B cell (primary cell): Measurements from ENCODE around the gene SAXO1. TPM values are rescaled to one million over a fixed set of nuclear protein-coding genes. Genes with fewer than 3 reads are reported as not detected.

Experiments used
- ATAC-seq: fragments of 200-7000 bp; cut with Tn5 transposase; one replicate; pipeline ENCODE4 v1.10.0; 2021; ENCODE audit warnings: low read depth, mild to moderate bottlenecking, moderate number of reproducible peaks, moderate library complexity
- CTCF ChIA-PET: fragments of 350-600 bp; sonication (Branson Sonifier 250); formaldehyde crosslinking; loops from one replicate; lab custom pipeline; 2021; ENCODE audit warnings: antibody characterized with exemption, inconsistent platforms; lab: Charles Lee
- POLR2A ChIA-PET: fragments of 350-600 bp; sonication (Branson Sonifier 250); formaldehyde crosslinking; loops from one replicate; lab custom pipeline; 2021; ENCODE audit warnings: antibody characterized with exemption; lab: Charles Lee
- DNase-seq: peaks from one replicate; pipeline ENCODE4 v3.0.0; 2013
- H2AFZ ChIP-seq: 2 replicates; pipeline ENCODE4 v1.6.1; 2012; ENCODE audit warnings: mild to moderate bottlenecking, low read depth, low read length; ENCODE audit not compliant: insufficient read depth, poor library complexity, severe bottlenecking
- H3K27ac ChIP-seq, 2 donors: 1 replicate in 1 of 2; 2 replicates in 1 of 2; pipeline ENCODE4 v1.5.1; 2012 to 2013; ENCODE audit warnings: low read length in 2 of 2, mild to moderate bottlenecking in 2 of 2, moderate library complexity in 1 of 2
- H3K27me3 ChIP-seq, 4 experiments: fragments of 200-600 bp in 1 of 4; sonication (generic) in 1 of 4; replicated peaks in 1 of 4; 1 replicate in 2 of 4; 2 replicates in 2 of 4; pipeline versions ENCODE4 v1.6.1 to v1.7.0; 2013 to 2016; ENCODE audit warnings: low read length in 3 of 4, mild to moderate bottlenecking in 2 of 4, mixed read lengths in 1 of 4, moderate library complexity in 1 of 4; ENCODE audit not compliant: insufficient read depth in 4 of 4, control insufficient read depth in 3 of 4; ENCODE audit errors: control extremely low read depth in 1 of 4
- H3K36me3 ChIP-seq, 2 experiments: replicated peaks in 1 of 2; 1 replicate in 1 of 2; 2 replicates in 1 of 2; pipeline versions ENCODE4 v1.6.1 to v1.7.1; 2013; ENCODE audit warnings: low read length in 1 of 2; ENCODE audit not compliant: insufficient read depth in 2 of 2, control insufficient read depth in 1 of 2; ENCODE audit errors: control extremely low read depth in 1 of 2, extremely low read depth in 1 of 2
- H3K4me1 ChIP-seq, 2 donors: fragments of 200-600 bp in 1 of 2; sonication (generic) in 1 of 2; 1 replicate in 1 of 2; 2 replicates in 1 of 2; pipeline versions ENCODE4 v1.5.1 to v1.6.1; 2013 to 2017; ENCODE audit warnings: low read length in 2 of 2; ENCODE audit not compliant: control insufficient read depth in 2 of 2, insufficient read depth in 2 of 2
- H3K4me2 ChIP-seq: replicated peaks from 2 replicates; pipeline ENCODE3; 2012; ENCODE audit warnings: mild to moderate bottlenecking, low read depth, low read length; ENCODE audit not compliant: poor library complexity, severe bottlenecking
- H3K4me3 ChIP-seq, 5 experiments: fragments of 200-600 bp in 1 of 5; sonication (generic) in 1 of 5; 1 replicate in 3 of 5; 2 replicates in 2 of 5; pipeline versions ENCODE4 v1.5.1 to v1.7.0; 2011 to 2016; ENCODE audit warnings: low read length in 4 of 5, mild to moderate bottlenecking in 4 of 5, low read depth in 2 of 5, control low read depth in 1 of 5, moderate library complexity in 1 of 5; ENCODE audit not compliant: insufficient read depth in 1 of 5; ENCODE audit errors: control extremely low read depth in 1 of 5, extremely low read depth in 1 of 5
- H3K79me2 ChIP-seq: fragments of 200-600 bp; sonication (generic); one replicate; pipeline ENCODE4 v1.6.0; 2016; ENCODE audit warnings: low read length; ENCODE audit not compliant: control insufficient read depth, insufficient read depth
- H3K9ac ChIP-seq: fragments of 200-600 bp; sonication (generic); 2 replicates; pipeline ENCODE4 v1.6.1; 2017; ENCODE audit warnings: mild to moderate bottlenecking, low read length, moderate library complexity
- H3K9me3 ChIP-seq, 3 donors: one replicate each; pipeline versions ENCODE4 v1.6.1 to v1.7.1; 2013; ENCODE audit warnings: low read length in 2 of 3; ENCODE audit not compliant: control insufficient read depth in 2 of 3, insufficient read depth in 1 of 3; ENCODE audit errors: control extremely low read depth in 1 of 3
- H4K20me1 ChIP-seq: 2 replicates; pipeline ENCODE4 v1.6.0; 2012; ENCODE audit warnings: mild to moderate bottlenecking, low read length; ENCODE audit not compliant: insufficient read depth, control insufficient read depth, poor library complexity, severe bottlenecking
- H3K27ac Mint-ChIP-seq: one replicate; pipeline ENCODE4 v1.8.0; 2021; ENCODE audit warnings: mixed read lengths
- H3K27me3 Mint-ChIP-seq: one replicate; pipeline ENCODE4 v1.8.0; 2021; ENCODE audit warnings: mixed read lengths
- H3K4me1 Mint-ChIP-seq: one replicate; pipeline ENCODE4 v1.8.0; 2021; ENCODE audit warnings: mixed read lengths
- H3K4me3 Mint-ChIP-seq: one replicate; pipeline ENCODE4 v1.8.0; 2021; ENCODE audit warnings: mixed read lengths
- H3K9me3 Mint-ChIP-seq: one replicate; pipeline ENCODE4 v1.8.0; 2022; ENCODE audit warnings: mixed read lengths; ENCODE audit not compliant: insufficient read depth
- EZH2 ChIP-seq: IDR thresholded peaks from 2 replicates; pipeline ENCODE4 v1.6.1; 2012; ENCODE audit warnings: borderline replicate concordance, low read depth, mild to moderate bottlenecking, moderate library complexity, low read length; ENCODE audit not compliant: insufficient read depth, poor library complexity, severe bottlenecking
- WGBS: methylation state at CpG from one replicate; pipeline ENCODE4 v1.1.5; 2013; ENCODE audit warnings: missing lambda C conversion rate; ENCODE audit not compliant: insufficient coverage; 5-methylcytosine and 5-hydroxymethylcytosine counted together
- intact Hi-C: fragments of 100-400 bp; cut with micrococcal nuclease; formaldehyde crosslinking; loops from one replicate; pipeline ENCODE4 v1.10.0; 2022
- polyA plus RNA-seq: library from polyadenylated mRNA; depleted of rRNA; stranded (reverse); fragments of >200 nt; gene quantifications from 2 replicates; pipeline ENCODE4 v1.2.3, GENCODE V29; 2012
- total RNA-seq, 2 donors: library from RNA; stranded (reverse); fragments of 120-200 nt in 1 of 2; gene quantifications; 1 replicate in 1 of 2; 2 replicates in 1 of 2; pipeline versions ENCODE4 v1.2.3 to v1.2.4, GENCODE V29; 2013 to 2022
- TF ChIP-seq, protein P1 (sequence below): fragments of 200-600 bp; IDR thresholded peaks from one replicate; pipeline ENCODE4 v1.8.0; 2022; ENCODE audit warnings: antibody characterized with exemption, mild to moderate bottlenecking

Gene SAXO1
- total and polyA plus RNA-seq, 2 donors (not counting 1 experiment from before 2014, with no cell fraction given) = 0.01 TPM; not detected in 1

DNA sequence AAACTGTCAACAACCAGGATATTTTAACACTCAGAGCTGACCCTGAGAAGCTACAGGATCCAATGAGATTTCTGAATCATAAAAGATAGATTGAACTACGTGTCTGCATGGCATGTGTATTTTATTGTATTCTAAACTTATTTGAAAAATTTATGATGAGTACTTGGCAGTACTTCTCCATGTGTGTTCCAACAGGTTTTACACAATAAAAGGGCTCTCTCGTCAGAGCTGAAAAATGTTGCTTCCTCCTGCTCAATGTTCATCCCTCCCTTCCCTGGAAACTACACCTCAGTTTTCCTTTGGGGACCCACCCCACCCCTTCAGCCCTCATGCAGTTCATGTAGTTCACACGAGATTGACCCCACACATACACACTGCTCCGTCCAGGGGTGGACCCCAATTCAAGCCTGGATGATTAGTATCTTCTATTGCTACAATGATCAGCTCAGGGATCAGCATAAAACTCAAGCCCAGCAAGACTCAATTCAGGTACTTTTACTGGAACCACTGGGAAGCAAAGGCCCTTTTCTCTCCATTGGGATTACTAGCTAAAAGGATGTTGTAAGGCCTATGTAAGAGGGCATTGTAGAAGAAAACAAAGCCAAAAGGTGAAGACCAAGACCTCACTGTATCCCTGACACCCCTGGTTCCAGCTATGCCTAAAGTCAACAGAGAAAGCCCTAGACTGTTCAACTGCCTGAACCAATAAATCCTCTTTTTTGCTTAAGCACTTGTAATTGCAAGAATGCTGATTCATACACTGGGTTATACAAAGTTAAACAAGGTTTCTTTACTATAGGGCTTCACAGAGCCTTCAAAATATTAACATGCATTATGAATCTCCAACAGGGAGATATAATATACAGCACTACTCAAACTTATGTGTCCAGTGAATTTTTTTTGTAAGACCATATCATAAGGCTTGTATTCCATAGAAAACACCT lies 112.6 kb downstream of the SAXO1 start:
- no peaks in the 10 kb centered on the region for H3K27me3 ChIP-seq
- intact Hi-C loops = no loop called here
- POLR2A ChIA-PET = interaction anchor here (0.6 kb wide), 1 partner anchor 215 kb away, joined by 5 read pairs; no protein-coding TSS in a partner anchor
- Mint-ChIP-seq H3K9me3 (no peaks in the 10 kb centered on the region), H3K4me3 (no peak overlapping the region), H3K27me3 (peaks cover 3% of the 10 kb centered on the region), H3K4me1 (no peaks in the 10 kb centered on the region), H3K27ac (no peak overlapping the region)
- no peaks in the 10 kb centered on the region for H4K20me1 ChIP-seq
- no peaks in the 10 kb centered on the region for H3K4me1 ChIP-seq
- no peak overlapping the region for H2AFZ ChIP-seq
- peaks cover 0 to 4% (median 0%) of the 10 kb centered on the region in 3 donors for H3K9me3 ChIP-seq
- ATAC-seq (no peak), DNase-seq (no peak)
- H3K9ac ChIP-seq = no peak overlapping the region
- H3K4me2 ChIP-seq = no peak overlapping the region
- no peak overlapping the region for H3K27ac ChIP-seq
- 81% methylated on average over 3 of the region's 4 CpGs for WGBS
- CTCF ChIA-PET = no interaction called here
- no peaks in the 10 kb centered on the region for H3K79me2 ChIP-seq
- H3K4me3 ChIP-seq = no peak overlapping the region
- no peaks in the 10 kb centered on the region for H3K36me3 ChIP-seq
- TF ChIP-seq EZH2 = no peak
- TF ChIP-seq, protein P1, sequence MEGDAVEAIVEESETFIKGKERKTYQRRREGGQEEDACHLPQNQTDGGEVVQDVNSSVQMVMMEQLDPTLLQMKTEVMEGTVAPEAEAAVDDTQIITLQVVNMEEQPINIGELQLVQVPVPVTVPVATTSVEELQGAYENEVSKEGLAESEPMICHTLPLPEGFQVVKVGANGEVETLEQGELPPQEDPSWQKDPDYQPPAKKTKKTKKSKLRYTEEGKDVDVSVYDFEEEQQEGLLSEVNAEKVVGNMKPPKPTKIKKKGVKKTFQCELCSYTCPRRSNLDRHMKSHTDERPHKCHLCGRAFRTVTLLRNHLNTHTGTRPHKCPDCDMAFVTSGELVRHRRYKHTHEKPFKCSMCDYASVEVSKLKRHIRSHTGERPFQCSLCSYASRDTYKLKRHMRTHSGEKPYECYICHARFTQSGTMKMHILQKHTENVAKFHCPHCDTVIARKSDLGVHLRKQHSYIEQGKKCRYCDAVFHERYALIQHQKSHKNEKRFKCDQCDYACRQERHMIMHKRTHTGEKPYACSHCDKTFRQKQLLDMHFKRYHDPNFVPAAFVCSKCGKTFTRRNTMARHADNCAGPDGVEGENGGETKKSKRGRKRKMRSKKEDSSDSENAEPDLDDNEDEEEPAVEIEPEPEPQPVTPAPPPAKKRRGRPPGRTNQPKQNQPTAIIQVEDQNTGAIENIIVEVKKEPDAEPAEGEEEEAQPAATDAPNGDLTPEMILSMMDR = no peak

- CTCF ChIA-PET = no interaction called here
These were observed 121.2 kb downstream of the SAXO1 start for GRCh38 chr9:18911714-18912342.

More at GRCh38 chr9:18911714-18912342, 121.2 kb downstream of the SAXO1 start:
- H3K4me3 ChIP-seq = no peak overlapping the region
- WGBS = 98% methylated on average over 4 of the region's 9 CpGs
- TF ChIP-seq, protein P1 = no peak
- no peak for TF ChIP-seq EZH2
- POLR2A ChIA-PET = no interaction called here
- H3K27me3 ChIP-seq = no peaks in the 10 kb centered on the region
- no peak overlapping the region for H3K4me2 ChIP-seq
- no peak overlapping the region for H3K27ac ChIP-seq
- no peaks in the 10 kb centered on the region for H3K79me2 ChIP-seq
- no peaks in the 10 kb centered on the region for H3K36me3 ChIP-seq
- DNase-seq (no peak), ATAC-seq (no peak)
- no peaks in the 10 kb centered on the region for H3K4me1 ChIP-seq
- intact Hi-C loops = no loop called here
- H3K9ac ChIP-seq = no peak overlapping the region
- no peak overlapping the region for H2AFZ ChIP-seq
- no peak overlapping the region for H3K27ac Mint-ChIP-seq
- no peaks in the 10 kb centered on the region for H3K9me3 Mint-ChIP-seq
- peaks cover 8% of the 10 kb centered on the region for H3K27me3 Mint-ChIP-seq
- H3K4me1 Mint-ChIP-seq = no peaks in the 10 kb centered on the region
- peaks cover 0 to 3% (median 0%) of the 10 kb centered on the region in 3 donors for H3K9me3 ChIP-seq
- H3K4me3 Mint-ChIP-seq = no peak overlapping the region
- H4K20me1 ChIP-seq = no peaks in the 10 kb centered on the region
